SK-N-MC (cell line): ENCODE measurements around the gene SLC9A9.

Experiments
- EZH2 ChIP-seq: fragments of 200-600 bp; sonication (generic); IDR thresholded peaks from one replicate; pipeline ENCODE4 v1.6.1; 2017; ENCODE audit warnings: antibody characterized with exemption
- POLR2AphosphoS5 ChIP-seq: IDR thresholded peaks from 2 replicates; pipeline ENCODE4 v1.6.1; 2012; ENCODE audit warnings: mild to moderate bottlenecking, low read depth, low read length, borderline replicate concordance

DNA sequence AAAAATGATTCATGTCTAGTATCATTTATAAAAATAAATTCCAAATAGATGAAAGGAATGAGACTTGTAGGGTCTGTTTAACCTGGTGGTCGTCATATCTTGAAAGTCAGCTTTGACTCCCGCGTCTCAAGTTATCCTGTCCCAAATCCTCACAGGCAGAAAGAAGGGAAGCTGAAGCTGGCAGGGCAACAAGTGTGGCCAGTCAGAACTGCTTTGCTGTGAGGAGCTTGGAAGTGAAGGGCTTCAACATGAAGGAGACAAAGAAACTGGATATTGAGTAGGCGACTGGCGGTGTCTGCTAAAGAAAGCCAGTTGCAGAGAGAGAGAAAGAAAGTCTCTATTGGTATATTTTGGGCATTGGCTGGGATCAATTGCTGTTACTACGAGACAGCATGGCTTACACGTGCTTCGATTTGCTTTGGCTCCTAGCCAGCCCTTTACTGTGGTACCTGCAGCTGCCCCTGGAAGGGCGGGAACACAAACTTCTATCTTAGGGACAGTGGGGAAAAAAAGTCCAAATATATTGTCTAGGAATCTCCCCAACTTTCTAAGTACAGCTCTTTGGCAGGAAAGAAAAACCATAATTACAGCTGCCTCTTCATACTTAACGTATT is 621.5 kb downstream of the SLC9A9 start:
- TF ChIP-seq POLR2AphosphoS5, result no peak
- no peak for TF ChIP-seq EZH2
